Erythroblast (primary cell): ENCODE results near the gene CRYL1.

ENCODE experiments used
- GATA1 ChIP-seq: IDR thresholded peaks from 2 replicates; pipeline ENCODE4 v1.6.1; 2011; ENCODE audit warnings: low read depth, mild to moderate bottlenecking, control low read depth, low read length, moderate library complexity
- POLR2A ChIP-seq: IDR thresholded peaks from 2 replicates; pipeline ENCODE4 v1.6.1; 2011; ENCODE audit warnings: mild to moderate bottlenecking, low read length

- TF ChIP-seq POLR2A = no peak
- TF ChIP-seq GATA1 = no peak
Measured at GRCh38 chr13:20550799-20551198, 25.1 kb upstream of the CRYL1 start.
